BLaER1 (cell line): Measurements from ENCODE around the gene SREBF2.

Experiments
- H3K27ac ChIP-seq: shearing (Covaris generic); formaldehyde crosslinking; 2 replicates; pipeline ENCODE4 v1.8.1; 2022
- H3K27me3 ChIP-seq: shearing (Covaris generic); formaldehyde crosslinking; 2 replicates; pipeline ENCODE4 v1.8.1; 2022
- H3K36me3 ChIP-seq: shearing (Covaris generic); formaldehyde crosslinking; 2 replicates; pipeline ENCODE4 v1.8.1; 2022
- H3K4me1 ChIP-seq: shearing (Covaris generic); formaldehyde crosslinking; 2 replicates; pipeline ENCODE4 v1.8.1; 2022
- H3K4me2 ChIP-seq: shearing (Covaris generic); formaldehyde crosslinking; 2 replicates; pipeline ENCODE4 v1.8.1; 2022
- H3K4me3 ChIP-seq: shearing (Covaris generic); formaldehyde crosslinking; 2 replicates; pipeline ENCODE4 v1.8.1; 2022
- H3K9ac ChIP-seq: shearing (Covaris generic); formaldehyde crosslinking; 2 replicates; pipeline ENCODE4 v1.8.1; 2022
- H3K9me3 ChIP-seq: shearing (Covaris generic); formaldehyde crosslinking; 2 replicates; pipeline ENCODE4 v1.8.1; 2022
- H4K20me1 ChIP-seq: shearing (Covaris generic); formaldehyde crosslinking; 2 replicates; pipeline ENCODE4 v1.8.1; 2022
- Cebpa-rat ChIP-seq: shearing (Covaris generic); IDR thresholded peaks from 2 replicates; pipeline ENCODE4 v1.8.1; 2022

SREBF2 gene

DNA sequence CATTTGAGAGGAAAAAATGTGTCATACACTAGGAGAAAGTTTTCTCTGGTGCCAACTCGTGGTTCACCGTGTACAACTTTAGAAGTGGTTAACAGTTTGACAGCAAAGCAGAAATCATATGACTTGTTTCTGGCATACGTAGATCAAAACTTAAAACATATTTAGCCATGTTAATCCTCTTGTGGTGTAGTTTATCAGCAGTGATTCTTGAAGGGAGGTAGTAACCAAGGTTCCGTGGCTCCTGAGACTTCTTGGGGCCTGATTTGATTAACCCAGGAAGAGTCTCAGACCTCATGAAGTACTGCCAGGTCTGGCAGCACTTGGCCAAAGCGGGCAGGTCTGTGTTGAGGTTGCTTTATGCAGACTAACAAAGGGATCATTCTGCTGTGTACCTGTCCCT lies 40.5 kb downstream of the SREBF2 start:
- peaks cover 43% of the 10 kb centered on the region for H4K20me1 ChIP-seq
- peaks cover 100% of the 10 kb centered on the region for H3K36me3 ChIP-seq
- no peak overlapping the region for H3K4me2 ChIP-seq
- no peak overlapping the region for H3K4me3 ChIP-seq
- H3K27ac ChIP-seq, result no peak overlapping the region
- TF ChIP-seq Cebpa-rat, result no peak
- no peaks in the 10 kb centered on the region for H3K27me3 ChIP-seq
- H3K4me1 ChIP-seq, result peaks cover 5% of the 10 kb centered on the region; the same call in 1 of the 2 replicates
- H3K9ac ChIP-seq, result no peak overlapping the region
- H3K9me3 ChIP-seq, result no peaks in the 10 kb centered on the region

- Histone ChIP-seq H3K27ac (no peak overlapping the region), H3K4me1 (no peaks in the 10 kb centered on the region), H3K4me2 (no peak overlapping the region), H3K9me3 (no peaks in the 10 kb centered on the region), H3K9ac (no peak overlapping the region), H4K20me1 (peaks cover 43% of the 10 kb centered on the region), H3K4me3 (no peak overlapping the region), H3K27me3 (no peaks in the 10 kb centered on the region), H3K36me3 (peaks cover 100% of the 10 kb centered on the region)
- no peak for TF ChIP-seq Cebpa-rat
These were observed 41.2 kb downstream of the SREBF2 start for GRCh38 chr22:41874090-41874489.

DNA sequence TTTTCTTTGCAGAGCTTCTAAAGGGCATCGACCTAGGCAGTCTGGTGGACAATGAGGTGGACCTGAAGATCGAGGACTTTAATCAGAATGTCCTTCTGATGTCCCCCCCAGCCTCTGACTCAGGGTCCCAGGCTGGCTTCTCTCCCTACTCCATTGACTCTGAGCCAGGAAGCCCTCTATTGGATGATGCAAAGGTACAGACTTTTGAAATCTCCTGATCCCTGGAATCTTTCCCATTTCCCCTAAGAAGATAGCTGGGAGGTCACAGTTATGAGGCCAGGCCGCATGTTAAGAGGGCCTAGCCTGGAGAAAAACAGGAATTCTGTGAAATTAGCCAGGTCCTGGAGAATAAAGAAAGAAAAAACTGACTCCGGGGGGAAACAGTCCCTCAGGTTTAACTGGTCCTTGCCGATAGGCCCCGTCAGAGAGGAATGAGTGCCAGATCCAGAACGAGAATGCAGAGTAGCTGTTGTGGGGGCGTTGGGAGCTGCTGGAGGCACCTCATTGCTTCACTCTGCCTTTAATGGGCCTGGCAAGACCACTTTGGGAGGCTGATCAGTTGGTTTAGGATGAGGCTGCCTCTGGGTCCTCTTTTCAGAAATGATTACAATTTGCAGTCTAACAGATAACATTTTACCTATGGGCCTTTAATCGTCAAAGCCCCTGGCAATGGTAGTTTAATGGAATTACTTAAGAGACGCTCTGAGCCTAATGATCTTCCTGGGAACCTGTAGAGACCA lies 42.8 kb downstream of the SREBF2 start:
- Histone ChIP-seq H3K4me3 (no peak overlapping the region), H3K9ac (no peak overlapping the region), H3K36me3 (peaks cover 100% of the 10 kb centered on the region), H3K4me1 (no peaks in the 10 kb centered on the region), H4K20me1 (peaks cover 37% of the 10 kb centered on the region), H3K9me3 (no peaks in the 10 kb centered on the region), H3K4me2 (no peak overlapping the region), H3K27me3 (no peaks in the 10 kb centered on the region), H3K27ac (no peak overlapping the region)
- no peak for TF ChIP-seq Cebpa-rat

DNA sequence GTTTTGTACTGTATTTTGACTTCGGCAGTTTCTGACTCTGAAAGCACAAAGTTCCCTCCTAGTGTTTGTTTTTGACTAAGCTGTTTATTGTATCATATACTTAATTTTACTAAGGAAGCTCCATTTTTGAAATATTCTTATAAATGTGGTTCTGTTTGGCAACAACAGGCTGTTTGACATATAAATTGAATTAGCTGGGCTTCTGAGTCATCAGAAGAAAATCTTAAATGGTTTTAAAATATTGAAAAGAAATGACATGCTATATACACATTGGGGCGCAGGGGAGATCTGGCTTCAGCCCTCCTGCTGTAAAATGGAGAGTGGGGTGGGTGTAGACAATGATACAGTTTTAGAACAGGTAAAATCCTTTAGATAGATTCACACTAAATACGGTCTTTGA lies 43.4 kb downstream of the SREBF2 start:
- no peak for TF ChIP-seq Cebpa-rat

DNA sequence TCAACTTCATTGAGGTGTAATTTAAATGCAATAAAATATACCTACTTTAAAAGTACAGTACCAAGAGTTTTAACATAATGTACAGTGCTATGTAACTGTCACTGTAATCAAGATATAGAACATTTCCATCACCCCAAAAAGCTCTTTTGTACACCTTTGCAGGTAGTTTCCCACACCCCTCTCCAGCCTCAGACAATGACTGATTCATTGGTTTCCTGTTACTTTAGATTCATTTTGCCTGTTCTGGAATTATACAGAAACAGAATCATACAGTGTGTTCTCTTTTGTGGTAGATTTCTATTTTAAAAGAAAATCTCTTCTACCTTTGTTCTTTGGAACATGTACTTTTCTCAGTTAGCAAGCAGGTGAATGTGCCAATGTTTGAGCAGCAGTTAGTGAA lies 43.8 kb downstream of the SREBF2 start:
- H3K27me3 ChIP-seq, result no peaks in the 10 kb centered on the region
- H3K4me2 ChIP-seq, result no peak overlapping the region
- no peaks in the 10 kb centered on the region for H3K9me3 ChIP-seq
- no peak overlapping the region for H3K4me3 ChIP-seq
- H3K4me1 ChIP-seq, result peaks cover 4% of the 10 kb centered on the region; the same call in 1 of the 2 replicates
- no peak for TF ChIP-seq Cebpa-rat
- no peak overlapping the region for H3K9ac ChIP-seq
- H3K36me3 ChIP-seq, result peaks cover 100% of the 10 kb centered on the region
- peaks cover 32% of the 10 kb centered on the region; the same call in 1 of the 2 replicates for H4K20me1 ChIP-seq
- H3K27ac ChIP-seq, result no peak overlapping the region

More for the DNA sequence above, 43.4 kb downstream of the SREBF2 start:
- Histone ChIP-seq H3K27me3 (no peaks in the 10 kb centered on the region), H3K4me2 (no peak overlapping the region), H3K4me1 (no peaks in the 10 kb centered on the region; the same call in 1 of the 2 replicates), H3K27ac (no peak overlapping the region), H3K4me3 (no peak overlapping the region), H3K9me3 (no peaks in the 10 kb centered on the region), H3K9ac (no peak overlapping the region), H3K36me3 (peaks cover 100% of the 10 kb centered on the region), H4K20me1 (peaks cover 32% of the 10 kb centered on the region; the same call in 1 of the 2 replicates)

DNA sequence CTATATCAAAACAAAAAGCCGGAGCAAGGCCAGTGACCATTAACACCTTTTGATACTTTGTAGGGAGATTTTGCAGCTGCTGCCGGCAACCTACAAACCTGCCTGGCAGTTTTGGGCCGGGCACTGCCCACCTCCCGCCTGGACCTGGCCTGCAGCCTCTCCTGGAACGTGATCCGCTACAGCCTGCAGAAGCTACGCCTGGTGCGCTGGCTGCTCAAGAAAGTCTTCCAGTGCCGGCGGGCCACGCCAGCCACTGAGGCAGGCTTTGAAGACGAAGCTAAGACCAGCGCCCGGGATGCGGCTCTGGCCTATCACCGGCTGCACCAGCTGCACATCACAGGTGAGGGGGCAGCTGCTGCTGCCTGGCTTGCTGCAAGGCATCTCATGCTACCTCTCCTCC lies 47.7 kb downstream of the SREBF2 start:
- Histone ChIP-seq H4K20me1 (peaks cover 49% of the 10 kb centered on the region), H3K9ac (no peak overlapping the region), H3K4me3 (no peak overlapping the region), H3K9me3 (no peaks in the 10 kb centered on the region), H3K27ac (no peak overlapping the region), H3K27me3 (no peaks in the 10 kb centered on the region), H3K4me1 (peaks cover 34% of the 10 kb centered on the region), H3K4me2 (no peak overlapping the region), H3K36me3 (peaks cover 100% of the 10 kb centered on the region)
- no peak for TF ChIP-seq Cebpa-rat

- Histone ChIP-seq H3K36me3 (peaks cover 100% of the 10 kb centered on the region), H4K20me1 (peaks cover 50% of the 10 kb centered on the region), H3K9ac (peak overlapping the region; percentile 13), H3K4me1 (peaks cover 34% of the 10 kb centered on the region), H3K9me3 (no peaks in the 10 kb centered on the region), H3K27me3 (no peaks in the 10 kb centered on the region), H3K4me3 (0 out of 2 replicates have a peak overlapping the region, but pooled peaks have one; percentile 8), H3K4me2 (peak overlapping the region; percentile 76), H3K27ac (peak overlapping the region; percentile 40; the same call in 1 of the 2 replicates)
- TF ChIP-seq Cebpa-rat, result no peak
These were observed 50.5 kb downstream of the SREBF2 start for GRCh38 chr22:41883400-41883799.

DNA sequence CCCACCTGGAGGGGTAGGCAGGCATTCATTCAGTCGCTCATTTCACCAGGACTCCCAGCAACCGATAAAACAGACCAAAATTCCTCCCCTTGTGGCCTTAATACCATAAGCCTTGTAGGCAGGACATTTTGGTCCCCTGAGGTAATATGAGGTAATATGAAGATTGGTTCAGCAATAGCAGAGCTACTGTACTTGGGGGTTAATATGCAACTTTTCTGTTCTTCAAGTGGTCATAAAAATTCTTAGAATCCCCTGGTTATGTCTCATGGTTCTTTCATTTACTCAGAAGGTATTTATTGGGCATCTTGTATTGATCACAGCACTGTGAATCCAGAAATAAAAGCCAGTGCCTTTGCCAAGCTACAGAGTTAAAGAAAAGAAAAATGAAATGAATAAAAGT lies 52.2 kb downstream of the SREBF2 start:
- H3K27me3 ChIP-seq, result no peaks in the 10 kb centered on the region
- no peak for TF ChIP-seq Cebpa-rat
- no peak overlapping the region for H3K4me3 ChIP-seq

DNA sequence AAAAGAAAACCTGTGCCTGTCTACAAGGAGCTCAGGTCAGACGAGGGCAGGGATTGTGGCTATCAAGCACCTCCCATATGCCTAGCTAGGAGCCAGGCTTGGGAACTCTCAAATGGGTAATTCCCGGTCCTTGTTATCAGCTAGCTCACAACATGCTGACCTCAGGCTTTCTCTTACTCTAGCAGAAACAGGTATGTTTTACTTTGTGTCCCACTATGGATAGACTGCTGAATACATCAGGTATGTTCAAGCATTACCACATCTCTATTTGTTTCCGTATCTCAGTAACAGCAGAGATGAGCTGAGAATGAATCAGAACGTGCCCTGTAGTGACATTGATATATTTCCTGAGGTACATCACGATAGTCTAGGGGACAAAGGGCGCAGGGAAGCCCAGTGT lies 52.6 kb downstream of the SREBF2 start:
- H3K9me3 ChIP-seq, result no peaks in the 10 kb centered on the region
- no peak overlapping the region for H3K9ac ChIP-seq
- no peak overlapping the region for H3K27ac ChIP-seq
- H3K4me3 ChIP-seq, result no peak overlapping the region
- peaks cover 100% of the 10 kb centered on the region for H3K36me3 ChIP-seq
- no peaks in the 10 kb centered on the region for H3K27me3 ChIP-seq
- H3K4me2 ChIP-seq, result no peak overlapping the region
- TF ChIP-seq Cebpa-rat, result no peak
- H4K20me1 ChIP-seq, result peaks cover 54% of the 10 kb centered on the region
- peaks cover 34% of the 10 kb centered on the region for H3K4me1 ChIP-seq

More for the DNA sequence above, 52.2 kb downstream of the SREBF2 start:
- Histone ChIP-seq H3K36me3 (peaks cover 100% of the 10 kb centered on the region), H3K9ac (no peak overlapping the region), H4K20me1 (peaks cover 54% of the 10 kb centered on the region), H3K9me3 (no peaks in the 10 kb centered on the region), H3K4me2 (no peak overlapping the region), H3K27ac (no peak overlapping the region), H3K4me1 (peaks cover 34% of the 10 kb centered on the region)

DNA sequence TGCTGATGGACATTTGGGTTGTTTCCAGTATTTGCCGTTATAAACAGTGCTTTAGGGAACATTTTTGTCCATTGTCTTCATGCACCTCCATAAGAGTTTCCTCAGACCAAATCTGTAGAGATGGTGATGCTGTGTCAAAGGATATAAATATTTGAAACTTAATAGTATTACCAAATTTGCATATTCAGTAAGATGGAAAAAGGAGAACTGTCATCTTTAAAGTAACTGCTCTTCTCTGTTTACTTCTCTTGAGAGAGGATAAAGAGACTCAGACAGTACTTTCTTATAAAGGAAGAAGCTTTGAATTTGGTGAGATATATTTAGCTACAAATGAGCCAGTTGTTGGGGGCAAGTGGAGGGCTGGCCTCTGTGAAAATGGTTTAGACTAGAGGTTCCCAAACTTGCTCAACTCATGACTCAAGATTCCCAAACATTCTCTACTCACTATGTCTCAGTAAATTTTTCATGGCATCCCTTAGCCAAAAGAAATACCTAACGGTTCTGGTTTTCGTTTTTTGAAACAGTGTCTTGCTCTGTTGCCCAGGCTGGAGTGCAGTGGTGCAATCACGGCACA lies 55.8 kb downstream of the SREBF2 start:
- Histone ChIP-seq H3K27me3 (no peaks in the 10 kb centered on the region), H3K4me1 (peaks cover 10% of the 10 kb centered on the region), H3K27ac (no peak overlapping the region), H3K36me3 (peaks cover 99% of the 10 kb centered on the region), H3K9me3 (no peaks in the 10 kb centered on the region), H3K9ac (no peak overlapping the region), H3K4me2 (no peak overlapping the region), H3K4me3 (no peak overlapping the region), H4K20me1 (peaks cover 55% of the 10 kb centered on the region)
- TF ChIP-seq Cebpa-rat, result no peak
